GM08714 (cell line): Measurements from ENCODE around the gene ZFYVE28.

Experiments used
- H3K4me3 ChIP-seq: fragments of 200-500 bp; sonication (Bioruptor generic); 2 replicates; pipeline ENCODE4 v1.5.1; 2014; ENCODE audit warnings: mild to moderate bottlenecking, low read length, inconsistent platforms
- ZNF274 ChIP-seq: IDR thresholded peaks from 2 replicates; pipeline ENCODE4 v1.6.1; 2012; ENCODE audit warnings: mild to moderate bottlenecking, low read depth, low read length

Gene ZFYVE28

DNA sequence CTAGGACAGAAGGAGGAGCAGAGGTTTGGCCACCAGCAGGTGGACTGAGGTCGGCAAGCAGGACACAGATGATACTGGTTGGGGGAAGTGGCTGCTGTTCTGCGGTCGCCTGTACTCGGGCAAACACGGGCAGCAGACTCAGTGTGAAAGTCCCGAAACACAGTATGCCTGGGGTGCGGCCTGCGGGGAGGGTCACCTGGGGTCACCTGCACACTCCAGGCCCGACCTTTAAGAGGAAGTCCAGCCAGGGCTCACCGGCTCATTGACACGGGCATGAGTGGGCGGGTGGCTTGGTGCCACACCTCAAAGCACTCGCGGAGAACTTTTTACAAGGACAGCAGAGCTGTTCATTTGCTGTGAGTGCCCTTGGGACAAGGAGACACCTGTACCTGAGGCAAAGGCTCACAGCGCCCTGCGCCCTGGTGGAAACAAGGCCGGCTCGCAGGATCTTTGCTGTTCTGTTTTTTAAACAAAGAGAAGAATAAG is 85.0 kb downstream of the ZFYVE28 start:
- TF ChIP-seq ZNF274, result no peak
- no peak overlapping the region for H3K4me3 ChIP-seq

DNA sequence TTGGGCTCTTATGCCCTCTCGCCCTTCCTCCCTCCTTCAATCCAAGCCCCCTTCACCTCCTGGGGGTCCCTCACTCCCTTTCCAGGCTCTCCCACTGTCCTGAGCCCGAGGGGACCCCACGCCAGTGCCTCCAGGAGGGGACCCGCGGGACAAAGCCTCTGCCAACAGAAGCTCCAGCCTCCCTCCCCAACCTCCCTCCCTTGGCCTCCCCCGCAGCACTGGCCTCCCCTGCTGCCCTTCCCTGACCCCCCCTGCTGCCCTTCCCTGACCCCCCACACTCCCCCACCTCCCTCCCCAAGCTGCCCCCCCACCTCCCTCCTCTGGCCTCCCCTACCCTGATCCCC is 85.5 kb downstream of the ZFYVE28 start:
- H3K4me3 ChIP-seq, result no peak overlapping the region
- TF ChIP-seq ZNF274, result no peak

DNA sequence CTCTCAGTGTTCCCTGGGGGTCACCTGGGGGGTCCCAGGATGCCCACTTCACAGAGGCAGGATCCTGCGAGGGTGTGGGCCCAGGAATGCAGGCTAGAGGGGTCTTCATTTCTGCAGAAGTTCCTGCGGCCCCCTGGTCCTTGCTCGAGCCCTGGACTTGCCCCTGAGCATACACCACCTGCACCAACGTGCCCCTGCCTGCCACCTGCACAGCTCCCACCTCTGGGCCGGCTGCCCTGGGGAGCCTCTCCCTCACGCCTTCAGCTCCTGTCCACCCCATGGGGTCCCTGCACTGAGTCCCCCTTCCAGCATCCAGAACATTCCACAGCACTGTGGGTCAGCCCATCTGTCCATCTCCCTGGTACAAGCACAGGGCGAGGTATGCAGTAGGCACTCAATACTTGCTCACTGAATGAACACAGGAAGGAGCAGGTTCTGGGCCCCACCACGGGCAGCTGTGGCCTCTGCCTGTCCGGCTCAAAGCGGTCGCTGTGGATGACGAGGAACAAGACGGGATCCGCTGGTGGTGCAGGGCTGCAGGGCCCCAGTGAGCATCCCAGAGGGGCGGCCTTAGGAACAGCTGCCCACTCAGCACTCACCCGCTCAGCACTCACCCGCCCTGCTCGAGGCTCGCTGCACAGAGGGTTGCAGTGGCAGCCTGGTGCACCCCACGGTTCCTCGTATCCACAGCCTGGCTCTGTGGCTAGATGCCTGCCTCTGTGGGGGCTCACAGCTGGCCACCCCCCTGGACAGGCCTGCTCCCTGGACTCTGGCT is 86.1 kb downstream of the ZFYVE28 start:
- no peak for TF ChIP-seq ZNF274
- H3K4me3 ChIP-seq, result no peak overlapping the region

DNA sequence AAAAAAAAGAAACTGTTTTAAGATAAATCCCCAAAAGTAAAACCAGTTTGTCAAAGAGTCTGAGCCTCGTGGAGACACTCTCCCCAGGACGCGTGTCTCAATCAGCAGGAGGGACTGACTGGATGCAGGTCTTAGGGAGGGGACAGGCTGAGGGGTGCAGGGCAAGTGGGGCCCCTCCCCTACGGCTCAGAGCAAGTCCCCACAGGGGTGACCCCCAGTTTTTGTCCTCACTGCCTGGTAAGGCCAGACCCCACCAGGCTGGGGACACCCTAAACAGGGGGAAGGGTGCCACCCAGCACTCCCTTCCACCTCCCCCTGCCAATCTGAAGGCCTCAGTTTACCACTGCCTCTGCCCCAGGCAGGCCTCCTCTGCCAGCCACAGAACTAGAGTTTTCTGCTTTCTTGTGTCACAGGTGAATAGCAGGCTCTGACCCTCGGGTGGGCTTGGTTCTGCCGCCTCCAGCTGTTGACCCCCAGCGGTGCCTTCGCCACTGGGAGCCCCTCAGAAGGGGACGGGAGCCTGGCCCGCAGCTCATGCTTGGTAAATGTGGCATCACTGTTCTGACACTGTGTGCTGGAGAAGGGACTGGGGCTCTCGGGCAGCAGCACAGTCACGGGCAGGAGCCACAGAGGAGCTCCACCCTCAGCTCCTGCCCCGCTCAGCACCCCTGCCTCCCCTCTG is 86.8 kb downstream of the ZFYVE28 start:
- TF ChIP-seq ZNF274, result no peak
- H3K4me3 ChIP-seq, result no peak overlapping the region

DNA sequence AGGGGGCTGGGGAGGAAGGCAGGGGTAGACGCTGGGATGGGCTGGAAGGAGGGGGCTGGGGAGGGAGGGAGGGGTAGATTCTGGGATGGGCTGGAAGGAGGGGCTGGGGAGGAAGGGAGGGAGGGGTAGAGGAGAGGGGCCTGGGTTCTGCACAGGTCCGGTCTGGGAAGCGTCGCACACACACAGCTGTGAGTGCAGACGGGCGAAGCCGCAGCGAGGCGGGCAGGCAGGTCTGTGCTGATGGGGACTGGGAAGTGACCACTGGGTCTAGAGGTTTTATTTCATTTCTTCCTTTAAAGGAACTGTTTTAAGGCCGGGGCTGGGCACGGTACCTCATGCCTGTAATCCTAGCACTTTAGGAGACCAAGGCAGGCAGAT is 87.4 kb downstream of the ZFYVE28 start:
- TF ChIP-seq ZNF274, result no peak
- no peak overlapping the region for H3K4me3 ChIP-seq

DNA sequence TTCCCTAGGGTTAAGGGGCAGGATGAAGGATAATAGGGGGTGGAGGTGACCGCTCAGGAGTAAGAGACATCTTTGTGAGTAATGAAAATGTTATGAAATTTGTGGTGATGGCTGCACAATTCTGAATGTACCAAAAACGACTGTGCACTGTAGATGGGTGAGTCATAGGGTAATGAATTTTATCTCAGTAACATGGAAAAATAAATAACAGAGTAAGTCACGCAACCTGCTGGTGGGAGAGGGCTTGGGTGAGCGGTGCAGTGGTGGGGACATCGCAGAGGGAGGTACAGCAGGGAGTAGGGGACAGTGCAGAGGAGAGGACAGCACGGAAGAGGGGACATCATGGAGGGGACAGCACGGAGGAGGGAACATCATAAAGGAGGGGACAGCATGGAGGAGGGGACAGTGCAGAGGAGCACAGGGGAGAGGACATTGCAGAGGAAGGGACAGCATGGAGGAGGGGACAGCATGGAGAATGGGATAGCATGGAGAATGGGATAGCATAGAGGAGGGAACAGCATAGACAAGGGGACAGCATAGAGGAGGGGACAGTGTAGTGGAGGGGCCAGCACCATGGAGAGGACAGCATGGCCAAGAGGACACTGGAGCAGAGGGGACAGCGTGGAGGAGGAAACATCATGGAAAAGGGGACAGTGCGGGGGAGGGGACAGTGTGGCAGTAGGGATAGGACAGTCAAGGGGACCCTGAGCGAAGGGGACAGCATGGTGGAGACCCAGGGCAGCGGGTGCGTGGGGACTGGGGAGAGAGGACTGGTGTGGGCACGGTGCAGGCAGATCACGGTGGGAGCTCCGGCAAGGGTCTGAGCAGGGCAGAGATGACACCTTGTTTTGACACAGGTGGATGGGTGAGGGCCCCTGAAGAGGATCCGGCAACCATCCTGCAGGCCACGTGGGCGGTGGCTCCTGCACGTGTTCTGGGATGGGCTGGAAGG is 88.1 kb downstream of the ZFYVE28 start:
- H3K4me3 ChIP-seq, result no peak overlapping the region
- TF ChIP-seq ZNF274, result no peak

DNA sequence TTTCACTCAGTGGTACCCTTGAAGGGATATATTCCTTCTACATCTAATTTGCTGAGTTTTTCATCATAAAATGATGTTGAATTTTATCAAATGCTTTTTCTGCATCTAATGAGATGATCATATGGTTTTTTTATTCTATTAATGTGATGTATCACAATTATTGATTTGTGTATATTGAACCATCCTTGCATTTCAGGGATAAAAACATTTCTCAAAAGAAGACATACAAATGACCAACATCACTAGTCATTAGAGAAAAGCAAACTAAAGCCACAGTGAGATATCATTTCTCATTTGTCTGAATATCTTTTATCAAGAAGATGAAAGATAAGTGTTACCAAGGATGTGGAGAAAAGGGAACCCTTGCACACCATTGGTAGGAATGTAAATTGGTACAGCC is 90.9 kb downstream of the ZFYVE28 start:
- no peak overlapping the region for H3K4me3 ChIP-seq
- no peak for TF ChIP-seq ZNF274

DNA sequence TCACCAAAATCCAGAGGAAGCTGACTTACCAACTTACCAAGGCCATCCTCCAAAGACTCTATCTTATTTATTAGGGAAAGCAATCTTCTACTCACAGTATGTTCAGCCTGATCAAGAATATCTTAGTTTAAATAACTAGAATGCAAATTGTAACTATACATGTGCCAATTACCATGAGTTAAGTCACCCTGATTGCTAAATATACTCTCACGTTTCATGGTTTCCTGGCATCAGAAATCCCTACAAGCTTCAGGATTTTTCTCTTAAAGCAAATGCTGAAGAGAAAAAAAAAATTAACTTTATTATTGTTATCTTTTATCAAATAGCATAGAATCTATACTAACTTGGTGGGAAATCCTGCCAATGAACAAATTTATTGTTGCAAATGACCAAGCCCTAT is 93.6 kb downstream of the ZFYVE28 start:
- no peak for TF ChIP-seq ZNF274
- H3K4me3 ChIP-seq, result no peak overlapping the region

DNA sequence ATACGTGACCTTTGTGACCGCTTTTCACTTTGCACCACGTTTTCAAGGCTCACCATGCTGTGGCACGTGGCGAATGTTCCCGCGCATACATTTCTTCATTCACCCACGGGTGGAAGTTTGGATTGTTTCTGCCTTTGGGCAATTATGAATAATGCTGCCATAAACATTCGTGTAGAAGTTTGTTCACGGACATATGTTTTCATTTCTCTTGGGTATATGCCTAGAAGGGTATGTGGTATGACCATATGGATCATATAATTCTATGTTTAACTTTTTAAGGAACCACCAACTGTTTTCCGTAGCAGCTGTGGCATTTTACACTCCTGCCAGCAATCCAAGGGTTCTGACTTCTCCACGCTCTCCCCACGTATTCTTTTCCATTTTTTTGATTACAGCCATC is 95.6 kb downstream of the ZFYVE28 start:
- no peak overlapping the region for H3K4me3 ChIP-seq
- TF ChIP-seq ZNF274, result no peak

DNA sequence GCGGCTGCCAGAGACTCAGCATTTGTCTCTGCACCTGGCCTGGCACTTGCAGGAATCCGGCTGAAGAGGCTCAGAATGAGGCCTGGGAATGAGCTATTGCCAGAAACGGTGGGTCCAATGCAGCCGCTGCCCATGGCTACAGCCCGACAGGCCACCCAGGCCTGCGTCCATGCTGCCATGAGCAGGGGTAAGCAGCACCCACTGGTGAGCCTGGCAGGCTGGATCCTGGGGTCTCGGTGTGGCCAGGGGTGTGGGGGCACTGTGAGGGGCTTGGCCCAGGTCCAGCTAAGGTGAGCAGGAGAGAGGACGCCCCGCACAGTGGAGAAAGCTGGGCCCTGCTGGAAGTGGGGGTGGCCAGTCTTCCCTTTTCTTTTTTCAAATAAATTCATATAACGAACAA is 96.2 kb downstream of the ZFYVE28 start:
- H3K4me3 ChIP-seq, result no peak overlapping the region
- no peak for TF ChIP-seq ZNF274

DNA sequence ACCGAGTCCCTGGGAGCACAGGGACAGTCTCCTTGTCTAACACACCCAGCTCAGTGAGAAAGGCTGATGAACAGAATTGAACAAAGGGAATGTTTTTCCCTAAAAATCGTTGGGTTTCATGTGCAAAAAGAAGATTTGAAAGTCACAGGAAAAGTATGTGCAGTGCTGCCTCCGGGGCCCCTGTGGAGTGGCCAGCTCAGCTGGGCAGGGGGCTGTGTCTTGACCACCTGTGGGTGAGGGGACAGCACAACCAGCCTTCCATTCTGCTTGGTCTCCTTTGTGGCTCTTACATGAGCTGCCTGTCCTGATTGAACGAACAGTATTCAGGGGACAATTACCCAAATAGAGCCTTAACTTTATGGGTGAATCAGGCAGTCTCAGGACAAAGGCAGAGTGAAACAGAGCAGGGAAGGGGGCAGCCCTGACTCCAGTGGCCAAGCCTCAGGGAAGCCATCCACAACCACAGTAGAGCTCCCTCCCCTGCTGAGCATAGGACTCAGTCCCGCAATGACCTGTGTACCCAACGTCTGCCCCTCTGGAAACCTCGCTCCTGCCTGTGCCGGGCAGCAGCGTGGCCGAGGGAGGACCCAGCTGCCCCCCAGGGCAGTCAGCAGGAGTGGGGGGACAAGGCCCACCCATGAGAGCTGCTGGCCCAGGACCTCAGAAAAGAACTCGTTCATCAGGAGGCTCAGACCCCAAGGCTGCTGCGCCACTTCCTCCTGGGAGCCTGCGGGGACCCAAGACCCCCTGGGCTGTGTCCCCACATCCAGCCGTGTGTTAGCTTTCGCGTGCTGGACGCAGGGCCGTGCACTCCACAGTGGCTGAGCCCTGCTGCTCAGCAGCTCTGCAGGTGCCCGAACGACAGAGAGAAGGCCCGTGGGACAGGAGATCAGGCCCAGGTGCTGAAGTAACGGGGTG is 96.9 kb downstream of the ZFYVE28 start:
- H3K4me3 ChIP-seq, result no peak overlapping the region
- no peak for TF ChIP-seq ZNF274

DNA sequence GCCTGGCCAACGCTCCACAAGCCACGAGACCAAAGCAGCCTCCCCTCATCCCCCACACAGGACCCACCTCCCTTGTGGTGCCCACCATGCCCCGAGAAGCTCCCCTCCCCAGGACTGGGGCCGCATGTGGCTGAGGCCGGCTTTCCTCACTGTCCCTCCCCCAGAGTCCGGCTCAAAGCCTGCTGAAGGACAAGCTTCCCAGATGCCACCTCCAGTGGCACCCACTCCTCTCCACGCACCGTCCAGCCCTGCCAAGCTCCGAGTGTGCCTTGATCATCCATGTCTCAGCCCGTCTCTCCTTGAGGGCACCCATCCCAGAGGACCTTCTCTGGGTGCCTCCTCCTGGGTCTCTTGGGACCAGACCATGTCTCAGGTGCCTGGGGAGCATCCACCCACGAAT is 97.7 kb downstream of the ZFYVE28 start:
- no peak for TF ChIP-seq ZNF274
- H3K4me3 ChIP-seq, result no peak overlapping the region

DNA sequence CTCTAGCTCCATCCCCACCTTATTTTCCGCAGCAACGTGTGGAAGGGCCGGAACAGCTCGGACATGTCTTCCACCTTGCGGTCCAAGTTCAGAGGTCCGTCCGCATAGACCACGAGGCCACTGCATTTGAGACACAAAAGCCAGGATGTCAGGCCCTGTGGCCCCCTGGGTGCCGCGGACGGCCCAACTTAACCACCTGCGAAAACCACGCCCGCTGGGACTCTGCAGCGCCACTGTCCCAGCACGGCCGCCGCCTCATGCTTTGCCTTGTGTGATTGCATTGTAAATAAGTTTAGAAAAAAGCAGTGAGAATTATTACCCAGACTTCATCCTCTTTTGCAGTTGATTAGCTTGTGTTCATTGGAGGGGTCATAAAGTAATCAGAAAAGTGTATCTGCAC is 98.3 kb downstream of the ZFYVE28 start:
- TF ChIP-seq ZNF274, result no peak

More for the DNA sequence above, 98.3 kb downstream of the ZFYVE28 start:
- H3K4me3 ChIP-seq, result no peak overlapping the region
